ENCODE data around the gene CALHM6.

CALHM6 gene

DNA sequence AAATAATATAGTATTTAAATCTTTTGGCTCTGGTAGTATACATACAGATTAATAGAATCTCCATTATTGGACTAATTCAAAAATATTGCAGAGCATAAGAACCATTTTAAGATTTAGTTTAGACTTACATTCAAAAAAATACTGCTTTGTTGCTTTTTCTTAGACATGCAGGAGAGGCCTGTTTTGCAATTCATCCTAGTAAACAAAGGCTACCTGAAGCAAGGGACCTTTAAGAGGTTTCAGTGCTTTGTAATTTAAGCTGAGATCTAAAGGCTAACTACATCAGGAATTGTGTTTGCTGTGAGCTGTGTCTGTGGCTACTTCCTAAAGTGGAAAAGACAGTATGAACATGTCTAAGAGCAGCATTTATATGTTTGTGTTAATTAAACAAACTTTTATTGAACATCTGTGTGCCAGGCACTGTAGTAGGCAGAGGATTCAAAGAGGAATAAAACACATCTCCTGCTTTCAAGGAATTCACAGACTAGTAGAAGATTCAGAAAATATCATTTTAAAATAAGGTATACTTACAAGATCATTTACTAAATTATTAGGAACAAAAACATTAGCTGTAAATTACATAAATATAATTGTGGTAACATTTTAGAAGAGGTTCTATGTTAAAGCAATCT lies 29.1 kb upstream of the CALHM6 start:
- in situ Hi-C loops (cut with HindIII; ENCODE audit: low pct_ligation_motif_present, low sequenced_read_pairs): no loop called here
- Histone ChIP-seq H3K4me3 (ENCODE audit: low read depth, low read length) (no peak overlapping the region), H3K27ac (no peak overlapping the region), H3K27me3 (replicated peaks) (no peaks in the 10 kb centered on the region), H3K36me3 (replicated peaks) (peaks cover 34% of the 10 kb centered on the region)
- TF ChIP-seq, protein P1, sequence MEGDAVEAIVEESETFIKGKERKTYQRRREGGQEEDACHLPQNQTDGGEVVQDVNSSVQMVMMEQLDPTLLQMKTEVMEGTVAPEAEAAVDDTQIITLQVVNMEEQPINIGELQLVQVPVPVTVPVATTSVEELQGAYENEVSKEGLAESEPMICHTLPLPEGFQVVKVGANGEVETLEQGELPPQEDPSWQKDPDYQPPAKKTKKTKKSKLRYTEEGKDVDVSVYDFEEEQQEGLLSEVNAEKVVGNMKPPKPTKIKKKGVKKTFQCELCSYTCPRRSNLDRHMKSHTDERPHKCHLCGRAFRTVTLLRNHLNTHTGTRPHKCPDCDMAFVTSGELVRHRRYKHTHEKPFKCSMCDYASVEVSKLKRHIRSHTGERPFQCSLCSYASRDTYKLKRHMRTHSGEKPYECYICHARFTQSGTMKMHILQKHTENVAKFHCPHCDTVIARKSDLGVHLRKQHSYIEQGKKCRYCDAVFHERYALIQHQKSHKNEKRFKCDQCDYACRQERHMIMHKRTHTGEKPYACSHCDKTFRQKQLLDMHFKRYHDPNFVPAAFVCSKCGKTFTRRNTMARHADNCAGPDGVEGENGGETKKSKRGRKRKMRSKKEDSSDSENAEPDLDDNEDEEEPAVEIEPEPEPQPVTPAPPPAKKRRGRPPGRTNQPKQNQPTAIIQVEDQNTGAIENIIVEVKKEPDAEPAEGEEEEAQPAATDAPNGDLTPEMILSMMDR (IDR thresholded peaks at IDR 0.05; ENCODE audit: low read depth, low read length, missing control alignments): no peak
- no peak for DNase-seq

DNA sequence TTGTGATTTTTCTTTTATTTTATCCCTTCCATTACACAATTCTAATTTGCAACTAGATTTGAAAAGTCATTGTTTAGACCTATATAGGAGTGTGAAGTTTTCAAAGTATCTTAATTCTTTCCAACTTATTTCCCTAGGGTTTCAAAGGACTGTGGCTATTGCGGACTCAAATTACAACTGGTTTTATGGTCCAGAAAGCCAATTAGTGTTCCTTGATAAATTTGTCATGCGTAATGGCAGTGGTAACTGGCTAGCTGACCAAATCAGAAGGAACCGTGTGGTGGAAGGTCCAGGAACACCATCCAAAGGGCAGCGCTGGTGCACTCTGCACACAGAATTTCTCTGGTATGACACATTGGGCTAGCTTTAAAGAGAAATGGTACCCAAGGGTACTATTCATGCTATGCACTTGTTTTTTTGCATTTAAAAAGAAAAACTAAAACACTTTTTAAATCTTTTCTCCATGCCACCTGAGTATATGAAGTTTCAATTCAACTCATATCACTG lies 27.9 kb upstream of the CALHM6 start:
- no peak overlapping the region for H3K4me3 ChIP-seq (ENCODE audit: low read depth, low read length)
- no peak overlapping the region for H3K27ac ChIP-seq
- in situ Hi-C loops (cut with HindIII; ENCODE audit: low pct_ligation_motif_present, low sequenced_read_pairs): no loop called here
- TF ChIP-seq, protein P1 (IDR thresholded peaks at IDR 0.05; ENCODE audit: low read depth, low read length, missing control alignments): no peak
- H3K36me3 ChIP-seq (replicated peaks): peaks cover 27% of the 10 kb centered on the region
- no peak for DNase-seq
- H3K27me3 ChIP-seq (replicated peaks): no peaks in the 10 kb centered on the region

- no peak for DNase-seq
- in situ Hi-C loops (cut with HindIII; ENCODE audit: low pct_ligation_motif_present, low sequenced_read_pairs): no loop called here
Observed at GRCh38 chr6:116434056-116434725, 27.0 kb upstream of the CALHM6 start.

GRCh38 chr6:116436586-116436985 lies 24.6 kb upstream of the CALHM6 start:
- H3K36me3 ChIP-seq (replicated peaks): peaks cover 14% of the 10 kb centered on the region
- H3K27ac ChIP-seq: no peak overlapping the region
- no peak overlapping the region for H3K4me3 ChIP-seq (ENCODE audit: low read depth, low read length)
- in situ Hi-C loops (cut with HindIII; ENCODE audit: low pct_ligation_motif_present, low sequenced_read_pairs): no loop called here
- DNase-seq: no peak
- no peaks in the 10 kb centered on the region for H3K27me3 ChIP-seq (replicated peaks)
- TF ChIP-seq, protein P1 (IDR thresholded peaks at IDR 0.05; ENCODE audit: low read depth, low read length, missing control alignments): no peak

More at GRCh38 chr6:116434056-116434725, 27.0 kb upstream of the CALHM6 start:
- Histone ChIP-seq H3K4me3 (ENCODE audit: low read depth, low read length) (no peak overlapping the region), H3K36me3 (replicated peaks) (peaks cover 22% of the 10 kb centered on the region), H3K27ac (no peak overlapping the region), H3K27me3 (replicated peaks) (no peaks in the 10 kb centered on the region)
- TF ChIP-seq, protein P1 (IDR thresholded peaks at IDR 0.05; ENCODE audit: low read depth, low read length, missing control alignments): no peak

DNA sequence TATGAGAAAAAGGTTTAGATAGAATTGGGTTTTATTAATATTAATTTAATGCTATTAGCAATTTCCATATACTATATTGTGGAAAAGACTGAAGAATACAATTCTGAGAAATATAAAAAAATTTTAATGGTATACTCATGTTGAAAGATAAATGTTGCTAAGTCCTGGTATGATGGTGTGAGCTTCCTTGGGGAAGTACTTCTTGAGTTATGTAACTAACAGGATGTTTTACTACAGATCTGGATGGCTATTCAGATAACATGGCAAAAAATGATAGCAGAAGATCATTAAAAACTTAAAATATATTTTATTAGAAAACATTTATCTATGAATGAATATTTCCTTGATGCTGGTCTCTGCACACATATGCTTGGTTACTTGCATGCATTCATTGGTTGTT lies 23.5 kb upstream of the CALHM6 start:
- no peak overlapping the region for H3K4me3 ChIP-seq (ENCODE audit: low read depth, low read length)
- in situ Hi-C loops (cut with HindIII; ENCODE audit: low pct_ligation_motif_present, low sequenced_read_pairs): no loop called here
- H3K36me3 ChIP-seq (replicated peaks): peaks cover 10% of the 10 kb centered on the region
- DNase-seq: no peak
- TF ChIP-seq, protein P1 (IDR thresholded peaks at IDR 0.05; ENCODE audit: low read depth, low read length, missing control alignments): no peak
- no peaks in the 10 kb centered on the region for H3K27me3 ChIP-seq (replicated peaks)
- H3K27ac ChIP-seq: no peak overlapping the region
